Spinal cord (tissue), 10 donors: ENCODE data around the gene IGF2R. TPM values are rescaled to one million over a fixed set of nuclear protein-coding genes. Genes with fewer than 3 reads are reported as not detected.
"Not testable (repeated sequence)": the region's sequence is repeated elsewhere in the genome, so short reads cannot be mapped to it uniquely, and the experiment has no call there.

Source experiments
- DNase-seq, 6 donors: peaks; one replicate each; pipeline versions ENCODE4 v3.0.0 to v3.0.0-alpha.2; 2013 to 2015; ENCODE audit warnings: low spot score in 6 of 6, low read depth in 4 of 6
- H3K27ac ChIP-seq: one replicate; pipeline ENCODE4 v1.5.1; 2013; ENCODE audit warnings: low read depth, low read length, control low read depth
- H3K27me3 ChIP-seq: one replicate; pipeline ENCODE4 v1.6.1; 2013; ENCODE audit warnings: low read length; ENCODE audit not compliant: control insufficient read depth, insufficient read depth
- H3K36me3 ChIP-seq: one replicate; pipeline ENCODE4 v1.6.1; 2013; ENCODE audit warnings: low read length; ENCODE audit not compliant: control insufficient read depth, insufficient read depth
- H3K4me1 ChIP-seq: one replicate; pipeline ENCODE4 v1.6.1; 2013; ENCODE audit warnings: low read length; ENCODE audit not compliant: control insufficient read depth, insufficient read depth
- H3K4me3 ChIP-seq: one replicate; pipeline ENCODE4 v1.5.1; 2013; ENCODE audit warnings: low read depth, low read length, control low read depth
- H3K9me3 ChIP-seq: one replicate; pipeline ENCODE4 v1.6.1; 2013; ENCODE audit warnings: low read length; ENCODE audit not compliant: control insufficient read depth, insufficient read depth
- WGBS: methylation state at CpG from one replicate; pipeline ENCODE4 v1.1.5; 2013; ENCODE audit warnings: missing lambda C conversion rate; ENCODE audit not compliant: insufficient coverage; 5-methylcytosine and 5-hydroxymethylcytosine counted together
- polyA plus RNA-seq, 2 donors: library from polyadenylated mRNA; unstranded; fragments of 120-200 nt; gene quantifications; one replicate each; pipeline ENCODE4 v1.2.1, GENCODE V29; 2013; ENCODE audit not compliant: insufficient read length in 2 of 2
- total RNA-seq, 2 donors: library from RNA; depleted of rRNA in 1 of 2; stranded (reverse); fragments of 120-200 nt in 1 of 2; fragments of >200 nt in 1 of 2; gene quantifications; one replicate each; pipeline versions ENCODE4 v1.2.3 to v1.2.4, GENCODE V29; 2013 to 2014
- donor health status: healthy.

The IGF2R gene
- total and polyA plus RNA-seq, 4 donors, result 23.8 to 53.0 (median 31.1) TPM

DNA sequence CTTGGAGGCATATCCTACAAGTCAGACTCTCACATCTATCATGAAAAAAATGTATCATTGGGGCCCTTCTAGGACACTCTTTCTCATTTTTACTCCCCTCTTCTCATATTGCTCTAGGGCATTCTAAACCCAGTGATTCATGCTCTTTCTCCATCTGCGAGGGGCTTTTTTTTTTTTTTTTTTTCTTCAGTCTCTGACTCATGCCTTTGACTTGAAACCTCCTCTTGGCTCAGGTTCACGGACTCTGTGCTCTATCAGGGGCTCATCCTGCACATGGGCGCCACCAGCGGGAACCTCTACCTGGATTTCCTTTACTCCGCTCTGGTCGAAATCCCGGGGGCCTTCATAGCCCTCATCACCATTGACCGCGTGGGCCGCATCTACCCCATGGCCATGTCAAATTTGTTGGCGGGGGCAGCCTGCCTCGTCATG is 170.6 kb downstream of the IGF2R start:
- no peak overlapping the region for H3K27ac ChIP-seq
- no peaks in the 10 kb centered on the region for H3K9me3 ChIP-seq
- peaks cover 30% of the 10 kb centered on the region for H3K4me1 ChIP-seq
- H3K36me3 ChIP-seq, result no peaks in the 10 kb centered on the region
- no peaks in the 10 kb centered on the region for H3K27me3 ChIP-seq
- no peak overlapping the region for H3K4me3 ChIP-seq
- 88% methylated on average over 11 of the region's 12 CpGs for WGBS
- DNase-seq, result peak in 1 of 6 donors; percentile 14

DNA sequence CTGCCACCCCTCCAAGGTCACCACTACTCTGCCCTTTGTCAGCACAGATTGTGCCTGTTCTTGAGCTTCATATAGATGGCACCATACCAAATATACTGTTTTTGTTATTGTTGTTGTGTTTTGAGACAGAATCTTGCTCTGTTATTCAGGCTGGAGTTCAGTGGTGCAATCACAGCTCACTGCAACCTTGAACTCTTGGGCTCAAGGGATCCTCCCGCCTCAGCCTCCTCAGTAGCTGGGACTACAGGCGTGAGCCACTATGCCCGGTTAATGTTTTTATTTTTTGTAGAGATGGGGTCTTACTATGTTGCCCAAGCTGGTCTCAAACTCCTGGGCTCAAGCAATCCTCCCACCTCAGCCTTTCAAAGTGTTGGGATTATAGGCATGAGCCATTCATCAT is 171.6 kb downstream of the IGF2R start:
- H3K9me3 ChIP-seq, H3K27me3 ChIP-seq, DNase-seq, H3K27ac ChIP-seq, H3K36me3 ChIP-seq, H3K4me3 ChIP-seq: not testable (repeated sequence)
- no CpG with 5 or more reads among the region's 3 CpGs for WGBS
- peaks cover 30% of the 10 kb centered on the region for H3K4me1 ChIP-seq

DNA sequence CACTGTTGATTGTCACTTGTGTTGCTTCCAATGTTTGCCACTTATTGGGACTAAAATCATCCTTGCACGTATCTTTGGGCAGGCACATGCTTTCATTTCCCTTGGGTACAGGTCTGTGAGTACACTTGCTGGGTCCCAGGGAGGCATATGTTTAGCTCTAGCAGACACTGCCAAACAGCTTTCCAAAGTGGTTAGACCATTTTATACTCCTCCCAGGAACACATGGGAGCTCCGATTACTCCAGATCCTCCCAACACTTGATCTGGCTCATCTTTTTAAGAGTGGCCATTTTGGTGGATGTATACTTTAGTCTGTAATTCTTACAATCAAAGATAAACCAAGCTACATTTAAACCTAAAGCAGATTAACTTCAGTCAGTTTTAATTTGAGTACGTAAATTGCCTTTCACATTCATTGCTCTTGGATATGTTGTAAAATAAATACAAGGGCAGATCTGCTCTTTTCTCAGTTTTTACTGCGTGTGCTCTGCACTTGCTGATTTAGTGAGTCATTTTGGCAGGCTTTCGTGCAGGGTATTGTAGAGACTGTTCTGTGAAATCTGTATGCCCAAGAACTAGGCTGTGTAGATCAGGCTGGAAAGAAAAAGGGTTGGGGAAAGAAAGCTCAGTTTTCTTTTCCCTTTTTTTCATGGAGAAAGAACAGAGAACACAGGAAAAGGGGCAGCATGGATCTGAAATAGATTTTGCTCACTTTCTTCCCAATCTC is 172.3 kb downstream of the IGF2R start:
- peaks cover 26% of the 10 kb centered on the region for H3K4me1 ChIP-seq
- WGBS, result 31% methylated on average over 3 of the region's 5 CpGs
- no peaks in the 10 kb centered on the region for H3K27me3 ChIP-seq
- no peaks in the 10 kb centered on the region for H3K36me3 ChIP-seq
- H3K4me3 ChIP-seq, result no peak overlapping the region
- peak in 4 of 6 donors; percentile 31 to 85 (median 58) for DNase-seq
- H3K27ac ChIP-seq, result peak overlapping the region; percentile 4
- no peaks in the 10 kb centered on the region for H3K9me3 ChIP-seq

DNA sequence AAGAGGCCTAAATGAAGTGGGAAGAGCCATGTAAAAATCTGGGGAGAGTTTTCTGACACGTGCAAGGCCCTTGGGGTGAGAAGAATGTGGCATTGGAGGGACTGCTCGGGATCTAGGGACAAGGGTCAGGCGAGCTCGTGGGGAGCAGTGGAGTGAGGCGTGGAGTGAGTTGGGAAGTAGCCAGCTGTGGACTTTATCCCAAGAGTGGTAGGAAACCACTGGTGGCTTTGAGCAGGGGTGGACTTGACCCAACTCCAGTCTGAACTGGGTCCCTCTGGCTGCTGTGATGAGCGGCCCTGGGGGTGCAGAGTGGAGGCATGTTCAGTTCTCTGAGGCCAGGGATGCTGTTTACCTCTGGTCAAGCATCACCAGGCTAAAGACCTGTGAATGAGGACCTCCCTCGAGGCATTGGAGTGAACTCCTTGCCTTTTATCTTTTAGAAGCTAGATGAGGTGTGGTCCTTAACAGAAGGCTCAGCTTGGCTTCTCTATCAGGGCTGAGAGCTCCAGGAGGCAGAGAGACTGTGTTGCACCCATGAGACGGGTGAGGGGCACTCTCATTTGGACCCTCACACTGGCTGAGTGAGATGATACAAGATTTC is 173.3 kb downstream of the IGF2R start:
- DNase-seq, result no peak
- peaks cover 23% of the 10 kb centered on the region for H3K4me1 ChIP-seq
- peak overlapping the region; percentile 4 for H3K27ac ChIP-seq
- H3K4me3 ChIP-seq, result no peak overlapping the region
- H3K27me3 ChIP-seq, result no peaks in the 10 kb centered on the region
- WGBS, result 89% methylated on average over 8 of the region's 8 CpGs
- no peaks in the 10 kb centered on the region for H3K9me3 ChIP-seq
- H3K36me3 ChIP-seq, result no peaks in the 10 kb centered on the region

DNA sequence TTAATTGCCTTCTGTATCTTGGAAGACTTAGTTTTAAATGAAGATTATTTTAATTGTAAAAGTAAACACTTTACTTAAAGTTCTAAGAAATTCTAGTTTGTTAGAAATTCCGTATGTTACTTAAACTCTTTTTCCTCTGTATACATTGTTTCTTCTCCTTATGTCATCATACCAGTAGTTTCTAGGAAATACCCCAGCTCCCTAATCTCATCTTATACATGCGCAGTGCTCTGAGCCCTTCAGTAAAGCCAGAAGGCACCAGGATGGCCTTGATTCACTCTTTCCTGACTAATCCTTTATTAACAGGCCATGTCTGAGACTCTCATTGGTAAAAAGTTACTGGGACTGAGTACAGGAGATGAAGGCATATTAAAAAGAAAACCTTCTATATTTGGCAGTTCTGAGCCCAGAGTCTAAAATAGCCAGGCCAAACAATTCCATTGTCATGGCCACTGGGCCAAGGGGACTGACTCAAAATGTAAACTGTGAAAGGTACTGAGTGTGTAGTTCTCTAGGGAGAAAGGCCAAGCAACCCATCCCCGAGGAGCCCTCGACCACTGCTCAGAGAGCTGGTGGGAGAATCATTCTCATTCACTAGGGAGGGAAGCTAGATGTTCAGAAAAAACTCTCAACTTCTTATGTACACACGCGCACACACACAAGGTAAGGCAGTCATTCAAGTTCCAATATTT is 177.7 kb downstream of the IGF2R start:
- H3K27ac ChIP-seq, result no peak overlapping the region
- WGBS, result no CpG with 5 or more reads among the region's 6 CpGs
- DNase-seq, result no peak
- H3K4me3 ChIP-seq, result no peak overlapping the region
- peaks cover 10% of the 10 kb centered on the region for H3K4me1 ChIP-seq
- no peaks in the 10 kb centered on the region for H3K27me3 ChIP-seq
- H3K9me3 ChIP-seq, result no peaks in the 10 kb centered on the region
- H3K36me3 ChIP-seq, result no peaks in the 10 kb centered on the region

DNA sequence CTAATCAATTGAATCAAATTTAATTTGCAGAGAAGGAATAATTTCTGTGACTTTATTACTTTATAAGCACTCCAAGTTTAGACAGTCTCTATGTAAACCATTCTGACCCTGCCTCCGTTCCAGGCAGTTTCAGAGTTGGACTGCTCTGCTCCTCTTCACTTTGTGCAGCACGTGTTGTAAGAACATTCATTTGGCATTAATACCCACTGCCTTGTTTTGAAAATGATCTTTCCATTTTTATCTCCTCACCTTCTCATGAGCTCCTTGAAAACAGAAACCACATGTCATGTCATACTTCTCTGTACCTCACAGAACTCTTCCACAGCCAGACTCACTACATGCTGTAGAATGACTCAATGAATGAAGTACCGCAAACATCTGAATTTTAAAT is 178.3 kb downstream of the IGF2R start:
- Histone ChIP-seq H3K4me1 (peaks cover 5% of the 10 kb centered on the region), H3K27ac (no peak overlapping the region), H3K27me3 (no peaks in the 10 kb centered on the region), H3K9me3 (no peaks in the 10 kb centered on the region), H3K36me3 (no peaks in the 10 kb centered on the region), H3K4me3 (no peak overlapping the region)
- 100% methylated on average over 1 of the region's 3 CpGs for WGBS
- no peak for DNase-seq

DNA sequence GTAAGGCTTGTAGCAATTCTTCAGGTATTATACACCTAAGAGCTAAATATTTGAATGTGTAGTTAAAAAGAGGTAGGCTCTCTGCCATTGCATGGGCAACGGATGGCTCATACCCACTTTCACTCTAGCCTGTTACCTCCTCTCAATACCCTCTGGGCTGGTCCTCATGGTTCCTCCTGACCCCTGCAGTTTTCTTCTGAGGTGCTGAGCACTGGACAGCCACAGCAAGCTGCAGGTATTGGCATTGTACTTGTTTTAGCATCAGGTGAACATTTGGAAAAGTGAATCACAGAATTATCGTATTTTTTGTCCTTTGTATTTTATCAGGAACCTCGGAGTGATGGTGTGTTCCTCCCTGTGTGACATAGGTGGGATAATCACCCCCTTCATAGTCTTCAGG is 185.6 kb downstream of the IGF2R start:
- Histone ChIP-seq H3K36me3 (no peaks in the 10 kb centered on the region), H3K27me3 (no peaks in the 10 kb centered on the region), H3K4me3 (no peak overlapping the region), H3K27ac (no peak overlapping the region), H3K9me3 (no peaks in the 10 kb centered on the region), H3K4me1 (no peaks in the 10 kb centered on the region)
- no CpG with 5 or more reads among the region's 3 CpGs for WGBS
- no peak for DNase-seq

DNA sequence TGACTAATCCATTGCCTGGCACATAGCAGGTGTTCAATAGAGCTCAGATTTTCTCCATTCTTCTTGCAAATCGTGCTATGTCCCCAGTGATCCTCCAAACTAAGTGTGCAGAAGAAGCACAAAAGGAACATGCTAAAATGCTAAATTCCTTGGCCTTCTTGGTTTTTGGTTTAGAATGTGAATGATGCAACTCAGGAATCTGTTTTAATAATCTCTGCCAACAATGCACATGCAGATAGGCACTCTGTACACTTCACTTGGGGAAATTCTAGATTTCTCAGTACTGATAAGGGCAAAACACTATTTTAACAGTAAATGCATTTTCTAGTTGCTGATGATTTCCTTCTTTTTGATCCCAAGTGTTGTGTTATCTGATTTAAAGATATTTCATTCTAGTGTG is 188.0 kb downstream of the IGF2R start:
- WGBS, result no CpG with 5 or more reads among the region's 1 CpG
- no peaks in the 10 kb centered on the region for H3K9me3 ChIP-seq
- no peak for DNase-seq
- H3K27me3 ChIP-seq, result no peaks in the 10 kb centered on the region
- no peak overlapping the region for H3K27ac ChIP-seq
- peaks cover 8% of the 10 kb centered on the region for H3K4me1 ChIP-seq
- no peaks in the 10 kb centered on the region for H3K36me3 ChIP-seq
- no peak overlapping the region for H3K4me3 ChIP-seq

DNA sequence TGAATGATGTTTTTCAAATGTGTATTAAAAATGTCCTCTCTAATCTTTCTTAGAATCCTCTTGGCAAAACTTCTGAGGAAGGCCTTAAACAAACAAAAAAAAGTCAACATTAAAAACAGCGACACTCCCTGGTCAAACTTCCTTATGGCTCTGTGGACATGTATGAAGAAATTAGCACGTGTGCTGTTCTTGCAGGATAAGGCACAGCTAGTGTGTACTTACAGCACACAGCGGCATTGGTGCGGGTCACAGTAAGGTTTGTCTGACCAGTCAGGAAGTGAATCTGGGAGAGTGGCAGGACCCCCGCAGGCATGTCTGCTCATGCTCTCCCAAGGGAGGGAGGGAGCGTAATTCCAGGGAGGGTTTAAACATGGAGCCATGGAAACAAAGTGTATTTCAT is 191.6 kb downstream of the IGF2R start:
- WGBS, result 48% methylated on average over 6 of the region's 6 CpGs
- Histone ChIP-seq H3K27me3 (no peaks in the 10 kb centered on the region), H3K4me1 (peaks cover 8% of the 10 kb centered on the region), H3K9me3 (no peaks in the 10 kb centered on the region), H3K36me3 (no peaks in the 10 kb centered on the region), H3K27ac (no peak overlapping the region), H3K4me3 (no peak overlapping the region)
- DNase-seq, result no peak
